ENCODE measurements around the gene RGS9. TPM values are rescaled to one million over a fixed set of nuclear protein-coding genes. Genes with fewer than 3 reads are reported as not detected.

The RGS9 gene
- total RNA-seq, 1 donor from 2014 or later, result 8.5 TPM

DNA sequence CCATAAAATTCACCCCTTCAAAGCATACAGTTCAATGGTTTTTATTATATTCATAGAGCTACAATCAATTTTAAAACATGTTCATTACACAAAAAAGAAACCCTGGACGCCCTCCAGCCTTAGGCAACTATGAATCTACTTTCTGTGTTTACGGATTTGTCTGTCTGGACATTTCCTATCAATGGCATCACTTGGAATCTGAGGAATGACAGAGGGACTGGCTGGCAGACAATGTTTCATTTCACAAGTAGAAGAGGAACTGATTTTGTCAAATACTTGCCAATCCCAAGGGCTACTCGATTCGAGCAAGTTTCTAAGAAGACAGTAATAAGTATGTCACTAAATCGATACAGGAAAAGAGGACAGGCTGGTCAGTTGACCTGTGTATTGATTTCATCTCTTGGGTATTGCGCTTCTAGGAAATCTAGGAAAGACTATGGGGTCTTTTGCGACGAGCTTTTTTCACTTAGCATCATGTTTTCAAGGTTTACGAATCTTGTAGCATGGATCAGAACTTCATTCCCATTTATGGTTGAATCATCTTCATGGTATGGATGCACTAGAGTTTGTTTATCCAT lies 56.6 kb downstream of the RGS9 start:
- no peaks in the 10 kb centered on the region for H3K9me3 Mint-ChIP-seq (ENCODE audit: unreplicated experiment)
- no peak overlapping the region for H3K4me3 Mint-ChIP-seq (ENCODE audit: unreplicated experiment)
- H3K27ac Mint-ChIP-seq (ENCODE audit: unreplicated experiment), result no peak overlapping the region
- peaks cover 2% of the 10 kb centered on the region for H3K27me3 Mint-ChIP-seq (ENCODE audit: unreplicated experiment)
- DNase-seq (ENCODE audit: low spot score), result no peak
- H3K4me1 Mint-ChIP-seq (ENCODE audit: unreplicated experiment), result peaks cover 8% of the 10 kb centered on the region
- H3K36me3 Mint-ChIP-seq (ENCODE audit: low read depth, unreplicated experiment), result no peaks in the 10 kb centered on the region
- TF ChIP-seq, protein P1, sequence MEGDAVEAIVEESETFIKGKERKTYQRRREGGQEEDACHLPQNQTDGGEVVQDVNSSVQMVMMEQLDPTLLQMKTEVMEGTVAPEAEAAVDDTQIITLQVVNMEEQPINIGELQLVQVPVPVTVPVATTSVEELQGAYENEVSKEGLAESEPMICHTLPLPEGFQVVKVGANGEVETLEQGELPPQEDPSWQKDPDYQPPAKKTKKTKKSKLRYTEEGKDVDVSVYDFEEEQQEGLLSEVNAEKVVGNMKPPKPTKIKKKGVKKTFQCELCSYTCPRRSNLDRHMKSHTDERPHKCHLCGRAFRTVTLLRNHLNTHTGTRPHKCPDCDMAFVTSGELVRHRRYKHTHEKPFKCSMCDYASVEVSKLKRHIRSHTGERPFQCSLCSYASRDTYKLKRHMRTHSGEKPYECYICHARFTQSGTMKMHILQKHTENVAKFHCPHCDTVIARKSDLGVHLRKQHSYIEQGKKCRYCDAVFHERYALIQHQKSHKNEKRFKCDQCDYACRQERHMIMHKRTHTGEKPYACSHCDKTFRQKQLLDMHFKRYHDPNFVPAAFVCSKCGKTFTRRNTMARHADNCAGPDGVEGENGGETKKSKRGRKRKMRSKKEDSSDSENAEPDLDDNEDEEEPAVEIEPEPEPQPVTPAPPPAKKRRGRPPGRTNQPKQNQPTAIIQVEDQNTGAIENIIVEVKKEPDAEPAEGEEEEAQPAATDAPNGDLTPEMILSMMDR (IDR thresholded peaks at IDR 0.05; ENCODE audit: unreplicated experiment), result no peak

DNA sequence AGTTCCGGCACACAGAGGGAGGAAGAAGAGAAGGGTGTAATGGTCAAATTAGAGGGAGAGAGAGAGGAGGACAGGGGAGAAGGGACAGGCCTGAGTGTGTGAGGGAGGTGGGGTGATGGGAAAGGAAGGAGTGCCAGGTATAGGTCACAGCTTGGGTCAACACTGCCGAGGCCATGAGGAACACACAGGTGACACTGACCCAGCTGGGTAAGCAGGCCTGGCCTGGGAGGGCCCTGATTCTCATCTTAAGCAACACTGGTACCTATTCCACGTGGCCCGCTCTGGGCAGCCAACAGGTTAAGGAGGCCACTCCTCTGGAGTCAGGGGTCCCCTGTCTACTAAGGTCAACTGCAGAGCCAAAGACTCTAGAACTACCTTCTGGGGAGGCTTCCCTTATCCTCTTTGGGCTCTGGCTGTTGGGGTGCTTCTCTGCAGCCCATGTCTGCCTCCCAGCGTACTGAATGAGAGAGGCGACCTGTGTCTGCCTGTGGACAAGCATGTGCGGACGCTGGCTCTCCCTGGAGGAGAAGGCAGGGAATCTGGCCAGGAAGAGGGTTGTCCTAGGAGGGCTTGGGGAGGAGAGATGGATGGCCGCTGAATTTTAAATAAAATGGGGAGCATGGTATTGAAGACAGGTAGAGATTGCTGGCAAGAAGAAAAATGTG lies 57.6 kb downstream of the RGS9 start:
- H3K27ac Mint-ChIP-seq (ENCODE audit: unreplicated experiment), result no peak overlapping the region
- TF ChIP-seq, protein P1 (IDR thresholded peaks at IDR 0.05; ENCODE audit: unreplicated experiment), result no peak

DNA sequence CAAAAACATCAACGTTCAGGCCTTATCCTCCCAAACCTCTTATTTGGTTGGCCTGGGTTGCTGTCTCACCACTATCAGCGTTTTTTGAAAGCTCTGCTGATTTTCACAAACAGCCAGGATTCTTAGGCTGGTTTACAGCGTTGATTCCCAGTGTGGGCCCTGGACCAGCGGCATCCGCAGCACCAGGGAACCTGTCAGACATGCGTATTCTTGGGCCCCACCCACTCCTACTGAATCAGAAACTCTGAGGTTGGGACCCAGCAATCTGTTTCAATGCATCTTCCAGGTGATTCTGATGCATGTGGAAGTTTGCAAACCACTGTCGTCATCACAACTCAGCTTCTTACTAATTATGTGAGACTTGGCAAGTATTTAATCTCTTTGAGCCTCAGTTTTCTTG lies 58.5 kb downstream of the RGS9 start:
- H3K27me3 Mint-ChIP-seq (ENCODE audit: unreplicated experiment), result peaks cover 2% of the 10 kb centered on the region
- DNase-seq (ENCODE audit: low spot score), result no peak
- H3K4me3 Mint-ChIP-seq (ENCODE audit: unreplicated experiment), result no peak overlapping the region
- H3K27ac Mint-ChIP-seq (ENCODE audit: unreplicated experiment), result no peak overlapping the region
- TF ChIP-seq, protein P1 (IDR thresholded peaks at IDR 0.05; ENCODE audit: unreplicated experiment), result no peak
- no peaks in the 10 kb centered on the region for H3K9me3 Mint-ChIP-seq (ENCODE audit: unreplicated experiment)
- no peaks in the 10 kb centered on the region for H3K36me3 Mint-ChIP-seq (ENCODE audit: low read depth, unreplicated experiment)
- peaks cover 8% of the 10 kb centered on the region for H3K4me1 Mint-ChIP-seq (ENCODE audit: unreplicated experiment)

More for the DNA sequence above, 57.6 kb downstream of the RGS9 start:
- H3K9me3 Mint-ChIP-seq (ENCODE audit: unreplicated experiment), result no peaks in the 10 kb centered on the region
- DNase-seq (ENCODE audit: low spot score), result no peak
- H3K4me3 Mint-ChIP-seq (ENCODE audit: unreplicated experiment), result no peak overlapping the region
- peaks cover 8% of the 10 kb centered on the region for H3K4me1 Mint-ChIP-seq (ENCODE audit: unreplicated experiment)
- H3K27me3 Mint-ChIP-seq (ENCODE audit: unreplicated experiment), result peaks cover 2% of the 10 kb centered on the region
- H3K36me3 Mint-ChIP-seq (ENCODE audit: low read depth, unreplicated experiment), result no peaks in the 10 kb centered on the region

DNA sequence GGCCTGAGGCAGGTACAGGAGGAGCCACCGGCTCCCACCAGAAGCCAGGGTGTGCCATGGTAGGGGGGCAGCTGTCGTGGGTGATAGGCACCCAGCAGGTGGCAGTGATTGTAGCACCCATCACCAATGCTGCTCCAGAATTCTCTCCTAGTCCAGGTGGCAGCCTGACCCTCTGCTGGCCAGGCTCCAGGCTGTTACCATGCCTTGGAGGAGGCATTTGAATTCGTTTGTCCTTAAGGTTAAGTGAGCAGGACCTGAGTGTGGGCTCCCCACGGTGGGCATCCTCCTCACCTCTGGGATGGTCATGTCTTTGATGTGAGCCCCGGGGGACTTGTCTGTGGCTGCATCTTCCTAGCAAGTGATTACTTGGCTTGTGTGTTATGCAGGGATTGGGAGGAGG lies 59.4 kb downstream of the RGS9 start:
- peaks cover 2% of the 10 kb centered on the region for H3K27me3 Mint-ChIP-seq (ENCODE audit: unreplicated experiment)
- no peaks in the 10 kb centered on the region for H3K9me3 Mint-ChIP-seq (ENCODE audit: unreplicated experiment)
- TF ChIP-seq, protein P1 (IDR thresholded peaks at IDR 0.05; ENCODE audit: unreplicated experiment), result no peak
- no peaks in the 10 kb centered on the region for H3K36me3 Mint-ChIP-seq (ENCODE audit: low read depth, unreplicated experiment)
- no peak for DNase-seq (ENCODE audit: low spot score)
- H3K4me3 Mint-ChIP-seq (ENCODE audit: unreplicated experiment), result no peak overlapping the region
- H3K4me1 Mint-ChIP-seq (ENCODE audit: unreplicated experiment), result peaks cover 10% of the 10 kb centered on the region
- no peak overlapping the region for H3K27ac Mint-ChIP-seq (ENCODE audit: unreplicated experiment)

DNA sequence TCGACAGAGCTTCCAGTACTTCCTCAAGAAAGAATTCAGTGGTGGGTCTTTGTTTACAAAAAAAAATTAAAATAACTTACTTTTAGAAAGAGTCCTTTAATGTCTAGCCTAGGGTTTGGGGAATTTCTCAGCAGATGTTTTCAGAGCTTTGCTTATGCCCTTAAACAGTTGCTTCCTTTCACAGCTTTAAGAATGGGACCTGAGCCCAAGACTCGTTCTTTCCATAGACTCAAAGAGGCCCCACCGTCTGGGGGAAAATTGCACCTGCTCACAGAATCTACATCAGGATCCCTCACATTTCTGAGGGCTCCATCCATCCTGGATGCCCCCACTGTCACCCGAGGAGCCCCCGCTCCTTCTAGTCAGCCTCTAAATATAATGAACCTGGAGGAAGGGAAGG lies 60.0 kb downstream of the RGS9 start:
- no peak for DNase-seq (ENCODE audit: low spot score)
- H3K9me3 Mint-ChIP-seq (ENCODE audit: unreplicated experiment), result no peaks in the 10 kb centered on the region
- H3K4me1 Mint-ChIP-seq (ENCODE audit: unreplicated experiment), result peaks cover 6% of the 10 kb centered on the region
- TF ChIP-seq, protein P1 (IDR thresholded peaks at IDR 0.05; ENCODE audit: unreplicated experiment), result no peak
- peaks cover 2% of the 10 kb centered on the region for H3K27me3 Mint-ChIP-seq (ENCODE audit: unreplicated experiment)
- H3K27ac Mint-ChIP-seq (ENCODE audit: unreplicated experiment), result no peak overlapping the region
- no peaks in the 10 kb centered on the region for H3K36me3 Mint-ChIP-seq (ENCODE audit: low read depth, unreplicated experiment)
- H3K4me3 Mint-ChIP-seq (ENCODE audit: unreplicated experiment), result no peak overlapping the region

Data from endothelial cell (in vitro differentiated cells).